ENCODE measurements around the gene NECAP2.

GRCh38 chr1:16434501-16434900 lies 6.0 kb upstream of the NECAP2 start:
- no peak for TF ChIP-seq FOXM1 (IDR thresholded peaks at IDR 0.05; ENCODE audit: low read depth)
- no peak for TF ChIP-seq RAD21 (IDR thresholded peaks at IDR 0.05; ENCODE audit: low read length)
- TF ChIP-seq ELF1 (IDR thresholded peaks at IDR 0.05), result no peak
- no peak for TF ChIP-seq USF1 (IDR thresholded peaks at IDR 0.05; ENCODE audit: borderline replicate concordance, low read depth)

Measured in SK-N-SH (cell line).